Measurements from ENCODE around the gene PAM.
A peak's percentile ranks its signal among the peaks of the same experiment; 100 is the strongest.

PAM gene

DNA sequence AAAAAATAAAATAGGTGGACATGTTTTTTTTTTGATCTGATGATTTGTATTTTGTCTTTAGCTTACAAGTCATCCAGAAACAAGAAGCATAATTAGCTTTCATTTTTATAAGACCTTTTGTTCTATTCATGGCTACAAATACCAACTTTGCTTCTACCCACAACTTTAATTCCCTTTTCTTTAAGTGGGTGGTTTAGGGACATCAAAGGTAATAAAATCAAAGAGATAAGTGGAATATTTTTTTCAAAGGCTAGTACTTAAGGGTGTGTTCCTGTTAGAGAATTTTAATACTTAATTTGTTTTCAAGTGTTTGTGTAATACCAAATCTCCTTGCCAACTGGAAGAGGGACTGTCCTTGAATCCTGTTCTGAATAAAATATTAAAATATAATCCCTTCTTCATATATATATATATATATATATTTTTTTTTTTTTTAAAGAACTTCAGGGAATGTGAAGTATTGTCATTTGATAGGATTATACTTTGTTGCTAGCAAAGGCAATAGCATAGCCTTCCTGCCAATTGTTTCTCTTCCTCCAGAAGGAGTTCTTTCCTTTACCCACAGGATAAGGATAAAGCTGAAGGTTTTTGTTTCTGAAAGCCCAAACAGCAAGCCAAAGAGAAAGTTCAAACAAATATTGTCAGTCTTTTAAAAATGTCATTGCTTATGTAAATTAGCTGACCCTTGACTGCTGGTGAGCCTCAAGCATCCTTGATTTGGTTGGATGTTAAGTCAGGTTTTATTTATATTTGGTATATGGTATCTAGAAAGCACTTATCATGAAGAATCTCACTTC, 108.9 kb downstream of the PAM start:
- no peak for DNase-seq

DNA sequence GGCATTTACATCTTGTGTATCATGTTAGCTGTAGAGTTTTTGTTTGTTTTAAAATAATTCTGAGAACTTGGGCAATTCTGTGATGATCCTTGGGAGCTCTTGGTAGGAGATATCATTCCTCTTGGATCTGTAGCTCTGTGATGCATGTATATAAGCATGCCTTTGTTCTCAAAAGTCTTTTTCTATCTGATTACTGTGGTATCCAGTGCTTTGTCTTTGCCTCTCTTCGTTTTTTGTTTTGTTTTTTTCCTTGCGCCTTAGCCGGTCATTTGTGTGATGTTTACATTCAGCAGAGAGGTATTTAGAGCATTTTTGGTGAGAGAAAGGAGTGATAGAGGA, 110.0 kb downstream of the PAM start:
- DNase-seq, result no peak

DNA sequence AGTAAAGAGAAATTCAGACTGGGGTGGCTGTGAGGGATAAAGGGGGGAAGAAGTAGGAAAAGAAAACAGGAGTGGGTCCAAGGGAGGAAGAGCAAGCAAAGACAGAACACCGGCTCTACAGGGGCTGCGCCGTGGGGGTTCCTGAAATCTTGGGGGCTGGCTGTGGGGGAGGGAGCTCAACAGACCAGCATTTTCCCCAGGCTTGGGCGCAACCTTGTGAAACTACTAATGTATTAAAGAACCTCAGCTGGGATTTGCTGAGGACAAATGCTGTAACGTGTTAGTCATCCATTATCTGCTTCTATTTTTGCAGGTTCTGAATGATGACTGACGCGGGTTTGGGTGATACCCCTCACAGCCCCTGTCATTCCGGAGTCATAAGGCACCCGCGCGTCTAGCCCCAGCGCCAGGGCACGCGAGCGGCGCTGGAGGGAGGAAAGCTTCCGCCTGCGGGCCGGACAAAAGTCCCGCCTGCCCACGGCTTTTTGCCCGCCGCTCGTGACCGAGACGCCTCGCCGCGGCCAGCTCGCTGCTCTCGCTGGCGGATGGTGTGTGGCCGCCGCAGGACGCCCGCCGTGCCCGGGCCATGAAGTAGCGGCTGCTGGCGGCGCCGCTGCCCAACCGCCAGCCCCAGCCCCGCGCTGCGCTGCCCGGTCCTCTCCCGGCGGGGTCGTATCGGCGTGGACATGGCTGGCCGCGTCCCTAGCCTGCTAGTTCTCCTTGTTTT, 110.6 kb downstream of the PAM start:
- peak; percentile 25 for DNase-seq

DNA sequence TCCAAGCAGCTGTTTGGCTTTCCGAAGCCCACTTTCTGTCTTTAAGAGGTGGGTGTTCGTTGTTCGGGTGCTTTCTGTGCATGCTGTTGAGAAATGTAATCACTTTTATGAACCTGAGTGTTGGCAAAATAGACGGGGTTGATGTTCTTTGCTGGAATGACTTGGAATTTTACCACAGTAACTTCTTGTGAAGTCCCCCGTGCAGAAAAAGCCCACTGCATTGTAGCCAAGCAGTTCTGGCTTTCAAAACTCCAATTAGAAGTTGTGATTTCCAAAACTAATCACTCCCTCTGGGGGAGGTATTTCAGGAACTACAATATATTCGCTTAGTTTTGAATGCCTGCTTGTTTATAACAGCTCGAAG, 111.1 kb downstream of the PAM start:
- no peak for DNase-seq

DNA sequence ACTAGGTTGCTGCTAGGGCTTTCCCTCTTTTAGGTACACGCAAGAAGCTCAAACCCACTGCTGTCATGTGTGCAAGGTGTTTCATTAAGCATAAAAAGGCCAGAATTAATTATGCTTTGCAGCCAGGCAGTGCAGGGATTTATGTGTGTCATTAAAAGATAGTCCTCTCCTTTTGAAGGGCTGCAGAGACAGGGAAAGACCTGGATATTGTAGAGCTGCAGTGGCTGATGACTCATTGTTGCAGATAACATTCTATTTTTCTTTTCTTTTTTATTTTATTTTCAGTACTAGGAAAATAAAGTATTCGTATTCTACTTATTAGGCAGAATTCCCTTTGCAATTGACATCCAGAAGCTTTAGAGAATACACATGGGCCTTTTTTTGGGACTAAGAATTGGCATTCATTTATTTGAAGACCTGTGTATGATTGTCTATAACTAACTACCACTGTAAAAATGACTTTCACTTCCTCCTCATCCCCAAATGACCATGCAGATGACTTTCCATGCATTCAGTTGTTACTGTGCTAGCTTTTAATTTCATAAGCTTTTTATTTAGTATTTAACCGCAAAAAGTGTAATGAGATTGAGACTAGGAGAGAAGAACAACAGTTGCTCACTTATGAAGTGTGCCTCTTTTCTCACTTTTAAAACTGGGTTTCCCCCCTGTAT, 113.0 kb downstream of the PAM start:
- no peak for DNase-seq

DNA sequence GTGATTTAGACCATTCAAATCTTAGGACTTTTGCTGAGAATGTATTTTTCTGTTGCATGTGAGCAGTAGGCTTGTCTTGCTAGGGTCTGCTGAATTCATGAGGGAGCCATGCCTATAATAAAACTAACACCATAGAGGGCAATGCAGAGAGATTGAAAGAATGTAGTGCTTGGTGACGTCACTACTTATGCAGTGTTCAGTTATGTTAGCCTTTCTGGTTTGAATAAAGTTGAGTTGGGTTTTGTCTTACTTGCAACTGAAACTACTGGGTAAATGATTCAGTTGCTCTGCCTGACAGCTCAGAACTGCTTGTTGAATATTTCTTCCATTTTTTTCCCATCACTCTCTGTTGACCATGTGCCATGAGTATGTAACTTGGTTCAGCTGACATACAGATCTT, 114.1 kb downstream of the PAM start:
- DNase-seq, result no peak

DNA sequence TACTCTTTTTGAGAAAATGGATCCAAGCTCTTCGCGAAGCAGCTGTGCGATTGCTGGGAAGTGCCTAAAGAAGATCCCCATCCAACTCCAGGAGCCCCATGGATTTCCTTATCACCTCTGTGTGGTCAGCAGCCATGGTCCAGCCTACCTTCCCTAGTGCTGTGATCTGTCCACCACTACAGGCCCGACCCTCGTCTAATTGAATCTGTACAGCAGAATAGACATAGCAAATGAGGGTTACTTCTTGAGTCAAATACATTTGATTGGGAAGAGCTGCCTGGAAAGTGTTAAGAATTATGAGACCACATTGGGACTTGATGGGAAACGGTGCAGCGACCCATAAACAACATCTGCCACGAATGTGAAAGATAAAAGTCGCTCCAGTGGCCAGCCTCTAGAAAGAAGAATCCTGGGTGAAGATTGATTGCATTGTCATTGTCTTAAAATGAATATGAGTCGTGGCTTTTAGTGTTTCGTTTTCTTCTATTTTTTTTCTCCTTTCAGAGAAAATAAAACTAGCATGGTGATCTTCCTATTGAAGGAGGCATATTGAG, 118.4 kb downstream of the PAM start:
- no peak for DNase-seq

DNA sequence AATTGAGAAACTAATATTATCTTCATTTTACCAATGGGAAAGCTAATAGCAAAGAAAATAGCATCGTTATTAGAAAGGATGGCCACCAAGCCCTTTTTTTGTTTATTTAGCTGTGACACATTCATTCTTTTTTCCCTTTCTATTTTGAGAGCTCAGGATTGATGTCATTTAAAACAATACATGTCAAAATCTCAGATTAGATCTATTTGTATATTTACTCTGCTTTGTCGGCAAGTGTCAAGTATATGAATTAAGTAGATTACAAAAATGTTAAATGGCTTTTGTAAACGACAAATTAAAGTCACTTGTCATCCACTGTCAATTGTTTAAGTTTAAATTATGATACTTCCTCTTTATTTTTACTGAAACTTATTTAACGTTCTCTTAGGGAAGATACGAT, 118.9 kb downstream of the PAM start:
- DNase-seq, result no peak

DNA sequence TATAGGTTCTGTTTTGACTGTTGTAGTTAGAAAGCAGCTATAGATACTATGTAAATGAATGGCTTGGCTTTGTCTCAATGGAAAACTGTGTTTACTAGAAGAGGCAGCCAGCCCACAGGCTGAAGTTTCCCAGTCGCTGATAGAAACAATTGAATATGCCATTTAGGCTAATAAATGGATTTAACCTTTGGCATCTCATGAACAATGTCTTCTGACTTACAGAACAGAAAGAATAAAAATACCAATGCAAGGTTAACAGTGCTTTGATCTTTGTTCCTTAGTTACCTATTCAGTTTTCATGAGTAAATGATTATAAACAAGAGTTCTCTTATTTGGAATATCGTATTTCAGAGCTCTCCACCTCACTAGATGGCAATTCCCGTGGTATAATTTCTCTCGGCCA, 120.6 kb downstream of the PAM start:
- DNase-seq, result no peak

DNA sequence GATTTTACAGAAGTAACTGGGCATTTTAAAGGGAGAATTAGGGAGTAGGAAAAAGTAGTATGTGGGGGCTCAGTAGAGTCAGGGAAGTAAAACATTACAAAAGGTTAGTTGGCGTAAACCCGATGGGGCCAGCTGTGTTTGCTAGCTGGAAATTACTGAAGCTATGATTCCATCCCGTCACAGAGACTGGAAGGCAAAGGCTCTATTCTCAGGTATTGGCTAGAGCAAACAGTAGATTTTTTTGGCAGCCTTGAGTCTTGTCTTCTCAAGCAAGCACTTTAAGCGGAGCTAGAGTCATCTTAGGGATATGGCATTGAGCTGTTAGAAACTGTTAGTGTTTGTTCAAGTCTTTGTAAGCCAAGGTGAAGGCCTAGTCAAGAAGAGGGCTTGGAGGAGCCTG, 121.5 kb downstream of the PAM start:
- no peak for DNase-seq

DNA sequence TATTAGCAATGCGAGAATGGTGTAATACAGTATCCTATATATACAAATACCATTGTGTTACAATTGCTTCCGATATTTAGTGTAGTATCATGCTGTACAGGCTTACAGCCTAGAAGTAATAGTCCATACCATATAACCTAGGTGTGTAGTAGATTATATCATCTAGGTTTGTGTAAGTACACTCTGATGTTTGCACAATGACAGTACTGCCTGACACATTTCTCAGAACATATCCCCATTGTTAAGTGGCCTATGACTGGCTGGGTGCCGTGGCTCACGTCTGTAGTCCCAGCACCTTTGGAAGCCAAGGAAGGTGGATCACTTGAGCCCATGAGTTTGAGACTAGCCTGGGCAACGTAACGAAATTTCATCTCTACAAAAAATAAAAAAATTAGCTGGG, 124.6 kb downstream of the PAM start:
- DNase-seq, result no peak

DNA sequence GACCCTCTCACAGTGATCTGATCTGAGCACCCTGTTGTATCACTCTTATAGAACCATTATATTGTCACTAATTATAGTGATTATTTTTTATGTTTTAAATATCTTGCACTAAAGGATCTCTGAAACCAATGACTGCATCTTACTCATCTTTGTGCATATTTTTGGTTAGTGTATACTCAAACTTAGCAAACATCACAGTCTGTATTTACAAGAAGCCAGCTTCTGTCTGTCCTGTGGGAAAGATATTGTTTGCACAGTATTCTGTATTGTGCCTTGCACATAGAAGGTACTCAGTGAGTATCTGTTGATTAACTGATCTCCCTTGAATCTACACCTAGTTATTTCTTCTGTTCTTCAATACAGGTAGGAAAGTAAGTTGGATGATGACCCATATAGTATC, 131.5 kb downstream of the PAM start:
- no peak for DNase-seq

DNA sequence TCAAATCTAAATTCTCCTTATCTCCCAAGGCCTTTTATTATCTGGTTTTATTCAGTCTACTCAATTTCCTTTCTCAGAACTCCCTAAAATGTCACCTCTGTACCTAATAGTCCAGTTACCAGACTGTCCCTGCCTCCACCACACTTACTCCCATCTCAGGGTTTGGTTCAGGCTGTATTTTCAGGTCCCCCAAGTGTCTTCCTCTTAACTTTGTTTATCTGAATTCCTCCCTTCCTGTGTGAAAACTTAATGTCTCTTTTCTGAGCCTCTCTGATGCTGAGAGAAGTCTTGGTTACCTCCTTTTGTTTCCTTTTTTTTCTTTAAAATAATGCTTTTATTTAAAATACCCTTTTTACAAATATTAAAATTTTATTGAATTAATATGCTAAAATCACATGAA, 133.4 kb downstream of the PAM start:
- peak; percentile 13 for DNase-seq

DNA sequence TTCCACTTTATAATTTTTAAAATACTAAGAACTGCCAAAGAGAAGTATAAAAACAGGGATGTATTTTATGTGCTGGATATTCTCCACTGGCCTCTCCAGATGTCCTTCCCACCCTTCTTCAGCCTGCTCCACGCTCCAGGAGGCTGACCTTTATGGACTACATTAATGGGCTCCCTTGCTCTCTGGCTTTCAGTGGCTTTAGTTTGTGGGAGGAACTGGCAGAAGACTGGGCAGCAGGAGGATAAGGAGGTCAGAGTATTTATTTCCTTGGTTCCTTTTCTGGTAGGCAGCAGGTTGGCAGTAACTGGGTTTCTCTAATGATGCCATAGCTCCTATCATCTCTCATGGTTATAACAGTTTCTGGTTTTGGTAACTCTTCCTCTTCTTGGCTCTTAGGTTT, 133.9 kb downstream of the PAM start:
- DNase-seq, result no peak

DNA sequence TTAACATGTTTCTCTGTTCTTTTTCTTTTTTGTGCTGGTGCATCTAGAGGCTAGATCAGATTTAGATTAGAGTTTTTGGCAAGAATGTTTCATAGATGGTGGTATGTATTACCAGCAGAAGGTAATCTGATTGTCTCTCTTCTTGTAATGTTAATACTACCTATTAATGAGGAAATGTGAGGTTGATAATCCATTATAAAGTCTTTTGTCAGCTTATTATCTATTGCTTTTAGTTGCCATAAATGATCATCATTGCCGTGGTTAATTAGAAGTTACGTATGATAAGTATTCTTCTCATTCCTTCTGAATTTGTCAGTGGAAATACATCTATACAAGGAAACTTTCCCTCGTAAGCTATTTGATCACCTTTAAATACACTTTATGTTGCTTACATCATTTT, 135.0 kb downstream of the PAM start:
- no peak for DNase-seq

DNA sequence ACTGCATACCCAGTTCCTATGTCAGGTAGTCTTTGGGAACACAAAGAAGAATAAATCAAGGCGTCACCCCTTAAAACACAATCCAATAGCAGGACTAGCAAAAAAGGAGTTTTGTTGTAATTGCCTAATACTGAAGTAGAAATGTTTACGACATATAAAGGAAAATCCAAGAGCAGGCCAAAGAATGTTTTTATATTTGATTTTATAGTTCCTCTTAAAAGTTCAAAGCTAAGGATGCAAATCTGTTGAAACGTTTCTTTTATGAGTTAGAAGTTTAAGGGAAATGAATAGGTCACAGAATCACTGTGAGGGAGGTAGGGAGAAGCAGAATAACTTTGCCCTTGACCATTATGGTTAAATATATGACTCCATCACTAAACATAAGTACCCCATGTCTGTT, 136.1 kb downstream of the PAM start:
- DNase-seq, result no peak

DNA sequence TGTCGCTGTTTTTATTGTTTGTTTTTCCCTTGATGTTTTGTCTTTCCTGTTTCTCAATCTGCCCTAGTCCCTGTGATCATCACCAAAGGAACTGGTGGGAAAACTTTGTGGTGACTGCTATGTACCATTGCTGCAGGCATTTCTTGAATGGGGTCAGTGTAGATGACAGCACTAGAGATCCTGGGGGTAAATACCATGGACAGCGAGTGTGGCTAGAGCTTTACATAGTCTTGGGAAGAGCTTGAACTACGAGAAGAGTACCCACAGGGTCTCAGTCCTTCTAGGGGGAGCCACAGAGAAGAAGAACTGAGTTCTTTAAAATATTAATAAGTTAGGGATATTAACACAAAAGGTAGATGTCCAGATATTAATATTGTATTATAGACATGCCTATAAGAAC, 138.8 kb downstream of the PAM start:
- no peak for DNase-seq

DNA sequence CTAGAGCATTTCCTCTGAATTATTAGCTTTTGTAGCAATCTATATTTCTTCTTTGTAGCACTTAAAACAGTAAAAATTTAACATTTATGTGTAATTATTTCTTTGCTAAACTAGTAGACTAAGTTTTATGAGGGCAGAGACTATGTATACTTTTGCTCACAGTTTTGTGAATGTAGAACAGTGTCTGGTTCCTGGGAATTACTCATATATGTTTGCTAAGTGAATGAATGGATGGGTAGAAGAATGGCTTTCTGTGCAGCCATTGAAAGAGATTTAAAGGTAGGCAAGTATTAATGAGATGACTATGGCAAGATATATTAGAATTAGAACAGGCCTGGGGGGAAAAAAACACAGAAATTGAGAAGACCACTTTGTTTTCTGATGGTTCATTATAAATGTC, 140.1 kb downstream of the PAM start:
- DNase-seq, result no peak

DNA sequence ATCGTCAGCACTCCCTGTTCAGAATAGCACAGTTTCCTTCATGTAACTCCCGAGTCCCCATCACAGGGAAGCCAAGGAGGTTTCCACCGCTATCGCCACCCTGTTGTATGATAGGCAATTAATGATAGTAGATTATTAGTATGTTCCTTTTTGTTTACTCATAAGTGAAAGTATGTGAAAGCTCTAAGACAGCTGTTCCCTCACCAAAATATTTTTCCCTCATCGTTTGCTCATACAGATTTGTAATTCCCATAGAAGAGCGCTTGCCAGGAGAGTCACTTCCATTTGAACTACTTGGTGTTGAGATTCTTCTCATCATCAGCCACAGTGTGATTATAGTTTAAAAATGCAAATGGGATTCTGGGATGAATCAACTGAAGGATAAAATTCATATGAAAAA, 140.9 kb downstream of the PAM start:
- no peak for DNase-seq

DNA sequence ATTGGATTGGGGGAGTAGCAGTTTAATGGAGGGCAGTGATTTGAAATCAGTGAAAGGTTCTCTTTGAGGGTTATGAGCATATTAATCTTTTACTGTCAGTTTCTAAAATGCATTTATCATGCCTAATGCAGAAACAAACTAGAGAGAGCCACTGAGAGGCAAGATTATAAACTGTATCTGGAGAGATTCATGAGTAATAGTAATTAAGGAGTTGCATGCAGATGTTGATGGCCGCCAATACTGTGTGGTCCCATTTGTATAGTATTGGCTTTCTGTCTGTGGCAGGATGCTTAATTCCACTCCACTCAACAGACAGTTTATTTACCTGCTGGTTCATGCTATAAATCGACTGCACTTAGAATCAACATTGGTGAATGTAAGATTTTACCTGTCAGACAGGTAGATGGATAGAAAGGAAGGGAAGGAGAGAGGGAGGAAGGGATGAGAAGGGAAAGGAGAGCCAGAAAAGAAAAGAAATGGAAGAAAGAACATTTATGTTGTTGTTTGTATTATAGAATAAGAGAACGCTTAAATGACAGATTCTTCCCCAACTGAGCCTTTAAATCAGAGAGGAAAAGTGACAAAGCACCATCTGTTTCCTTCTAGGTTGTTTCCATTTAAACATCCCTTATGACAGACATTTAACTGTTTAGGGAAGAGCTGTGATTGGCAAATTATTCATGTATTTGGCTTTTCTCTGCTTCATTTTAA, 146.5 kb downstream of the PAM start:
- DNase-seq, result no peak

DNA sequence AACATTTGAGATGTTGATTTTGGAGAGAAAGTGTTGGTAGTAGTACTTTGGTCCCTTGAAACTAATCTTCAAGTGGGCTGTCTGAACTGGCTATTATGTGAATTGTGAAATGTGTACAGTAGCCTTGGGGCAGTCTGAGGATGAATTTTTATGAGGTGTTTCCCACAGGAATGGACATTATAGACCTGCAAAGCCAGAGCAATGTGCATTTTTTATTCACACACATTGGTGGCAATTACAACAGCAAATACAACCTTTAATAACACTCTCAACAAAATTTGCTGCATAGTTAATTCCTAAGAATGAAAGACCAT, 147.0 kb downstream of the PAM start:
- no peak for DNase-seq

DNA sequence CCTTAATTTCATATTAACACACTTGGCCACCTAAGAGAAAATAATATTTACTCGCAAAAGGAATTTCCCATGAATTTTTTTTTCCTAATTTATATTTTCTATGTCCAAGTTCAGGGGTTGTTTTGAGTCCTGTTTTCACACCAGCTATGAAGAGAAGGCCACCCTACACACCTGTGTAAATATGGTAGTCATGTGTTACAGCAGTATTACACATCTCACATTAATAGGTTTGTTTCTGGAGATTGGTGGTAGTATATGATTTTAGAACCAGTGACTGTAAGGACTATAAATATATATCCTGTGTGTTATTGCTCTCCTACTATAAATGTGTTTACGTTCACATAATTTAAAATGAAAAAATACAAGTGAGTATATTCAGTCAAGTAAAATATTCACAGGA, 147.5 kb downstream of the PAM start:
- no peak for DNase-seq

DNA sequence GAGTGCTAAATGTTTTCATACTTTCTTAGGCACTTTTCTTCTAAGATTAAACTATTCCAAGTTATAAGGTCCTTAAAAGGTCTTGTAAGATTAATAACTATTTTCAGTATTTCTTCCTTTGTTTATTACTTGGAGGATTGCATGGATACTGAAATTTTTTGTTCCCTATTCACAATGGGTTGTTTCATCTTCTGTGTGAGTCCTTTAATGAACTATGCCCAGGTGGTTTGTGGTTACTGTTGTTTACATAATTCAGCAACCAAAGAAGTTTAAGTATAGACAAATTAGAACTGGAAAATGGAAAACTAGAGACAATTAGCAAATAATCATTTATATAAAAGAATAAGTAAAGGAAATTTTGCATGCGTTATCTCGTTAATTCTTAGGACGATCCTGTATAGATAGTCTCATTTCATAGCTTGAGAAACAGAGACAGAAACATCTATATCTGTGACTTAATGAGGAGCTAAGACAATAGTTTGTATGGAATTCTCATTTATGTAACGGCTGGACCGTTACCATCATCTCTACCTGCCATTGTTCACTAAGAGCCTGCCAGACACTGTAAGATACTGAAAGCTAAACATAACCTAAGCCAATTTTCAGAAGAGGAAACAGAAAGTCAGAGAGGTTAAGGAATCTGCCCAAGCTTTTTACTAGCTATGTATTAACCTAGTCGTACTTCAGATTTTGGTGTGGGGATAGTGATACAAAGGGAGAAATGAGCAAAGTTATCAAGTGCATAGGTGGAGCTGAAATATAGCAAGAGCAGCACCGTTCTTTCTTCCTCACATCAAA, 148.2 kb downstream of the PAM start:
- DNase-seq, result no peak
